HepG2 (cell line): ENCODE measurements around the gene KCTD4.

Source experiments
- NFIC ChIP-seq: IDR thresholded peaks from 2 replicates; pipeline ENCODE4 v1.6.1; 2012; ENCODE audit warnings: mild to moderate bottlenecking, low read length, inconsistent platforms
- POLR2A ChIP-seq, 2 experiments: IDR thresholded peaks; 2 replicates each; pipeline ENCODE4 v1.6.1; 2011; ENCODE audit warnings: low read depth in 2 of 2, low read length in 2 of 2, mild to moderate bottlenecking in 1 of 2, moderate library complexity in 1 of 2; ENCODE audit not compliant: insufficient read depth in 1 of 2
- RXRA ChIP-seq: sonication (generic); formaldehyde crosslinking; IDR thresholded peaks from 2 replicates; pipeline ENCODE4 v1.5.1; 2020; ENCODE audit warnings: missing genetic modification reagents
- TF ChIP-seq, protein P1 (sequence below): sonication (generic); formaldehyde crosslinking; IDR thresholded peaks from 2 replicates; pipeline ENCODE4 v1.5.0; 2020; ENCODE audit warnings: mild to moderate bottlenecking, missing genetic modification reagents, moderate library complexity
- TF ChIP-seq, protein P2 (sequence below): sonication (generic); IDR thresholded peaks from 2 replicates; pipeline ENCODE4 v1.6.1; 2016; ENCODE audit warnings: low read depth, borderline replicate concordance
- TF ChIP-seq, protein P3 (sequence below): sonication (generic); formaldehyde crosslinking; IDR thresholded peaks from 2 replicates; pipeline ENCODE4 v1.4.0; 2020; ENCODE audit warnings: missing genetic modification reagents

DNA sequence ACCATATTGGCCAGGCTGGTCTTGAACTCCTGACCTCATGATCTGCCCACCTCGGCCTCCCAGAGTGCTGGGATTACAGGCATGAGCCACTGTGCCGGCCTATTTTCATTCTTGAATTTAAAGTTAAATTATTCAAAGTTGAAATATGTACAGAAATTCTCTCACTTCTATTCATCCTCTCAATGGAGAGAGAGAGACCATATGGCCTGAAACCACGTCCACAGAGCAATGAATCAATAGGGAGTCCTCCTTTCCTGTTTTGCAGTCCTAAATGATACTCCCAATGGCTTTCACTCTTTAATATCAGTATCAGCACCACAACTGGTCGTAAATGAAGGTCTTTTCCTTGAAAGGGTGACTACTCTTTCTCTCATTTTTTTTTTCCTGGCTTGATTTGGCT lies 30.5 kb upstream of the KCTD4 start:
- TF ChIP-seq NFIC (no peak), RXRA (CRISPR knock-in tag) (no peak), POLR2A (IDR thresholded peaks at IDR 0.05; ENCODE audit: insufficient read depth in 1 of 2, low read depth in 2 of 2, low read length in 2 of 2) (no peak)
- TF ChIP-seq, protein P1, sequence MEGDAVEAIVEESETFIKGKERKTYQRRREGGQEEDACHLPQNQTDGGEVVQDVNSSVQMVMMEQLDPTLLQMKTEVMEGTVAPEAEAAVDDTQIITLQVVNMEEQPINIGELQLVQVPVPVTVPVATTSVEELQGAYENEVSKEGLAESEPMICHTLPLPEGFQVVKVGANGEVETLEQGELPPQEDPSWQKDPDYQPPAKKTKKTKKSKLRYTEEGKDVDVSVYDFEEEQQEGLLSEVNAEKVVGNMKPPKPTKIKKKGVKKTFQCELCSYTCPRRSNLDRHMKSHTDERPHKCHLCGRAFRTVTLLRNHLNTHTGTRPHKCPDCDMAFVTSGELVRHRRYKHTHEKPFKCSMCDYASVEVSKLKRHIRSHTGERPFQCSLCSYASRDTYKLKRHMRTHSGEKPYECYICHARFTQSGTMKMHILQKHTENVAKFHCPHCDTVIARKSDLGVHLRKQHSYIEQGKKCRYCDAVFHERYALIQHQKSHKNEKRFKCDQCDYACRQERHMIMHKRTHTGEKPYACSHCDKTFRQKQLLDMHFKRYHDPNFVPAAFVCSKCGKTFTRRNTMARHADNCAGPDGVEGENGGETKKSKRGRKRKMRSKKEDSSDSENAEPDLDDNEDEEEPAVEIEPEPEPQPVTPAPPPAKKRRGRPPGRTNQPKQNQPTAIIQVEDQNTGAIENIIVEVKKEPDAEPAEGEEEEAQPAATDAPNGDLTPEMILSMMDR (CRISPR knock-in tag), result no peak
- TF ChIP-seq, protein P2, sequence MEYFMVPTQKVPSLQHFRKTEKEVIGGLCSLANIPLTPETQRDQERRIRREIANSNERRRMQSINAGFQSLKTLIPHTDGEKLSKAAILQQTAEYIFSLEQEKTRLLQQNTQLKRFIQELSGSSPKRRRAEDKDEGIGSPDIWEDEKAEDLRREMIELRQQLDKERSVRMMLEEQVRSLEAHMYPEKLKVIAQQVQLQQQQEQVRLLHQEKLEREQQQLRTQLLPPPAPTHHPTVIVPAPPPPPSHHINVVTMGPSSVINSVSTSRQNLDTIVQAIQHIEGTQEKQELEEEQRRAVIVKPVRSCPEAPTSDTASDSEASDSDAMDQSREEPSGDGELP, result no peak
- TF ChIP-seq, protein P3, sequence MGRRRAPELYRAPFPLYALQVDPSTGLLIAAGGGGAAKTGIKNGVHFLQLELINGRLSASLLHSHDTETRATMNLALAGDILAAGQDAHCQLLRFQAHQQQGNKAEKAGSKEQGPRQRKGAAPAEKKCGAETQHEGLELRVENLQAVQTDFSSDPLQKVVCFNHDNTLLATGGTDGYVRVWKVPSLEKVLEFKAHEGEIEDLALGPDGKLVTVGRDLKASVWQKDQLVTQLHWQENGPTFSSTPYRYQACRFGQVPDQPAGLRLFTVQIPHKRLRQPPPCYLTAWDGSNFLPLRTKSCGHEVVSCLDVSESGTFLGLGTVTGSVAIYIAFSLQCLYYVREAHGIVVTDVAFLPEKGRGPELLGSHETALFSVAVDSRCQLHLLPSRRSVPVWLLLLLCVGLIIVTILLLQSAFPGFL (CRISPR knock-in tag), result no peak
